ENCODE data around the gene HOXC13.

Gene HOXC13

GRCh38 chr12:53949631-53950436, 11.2 kb downstream of the HOXC13 start:
- H3K36me3 Mint-ChIP-seq = no peaks in the 10 kb centered on the region
- H3K4me1 Mint-ChIP-seq = peaks cover 16% of the 10 kb centered on the region
- H3K4me3 Mint-ChIP-seq = no peak overlapping the region
- H3K27ac Mint-ChIP-seq = no peak overlapping the region
- peaks cover 94% of the 10 kb centered on the region for H3K27me3 Mint-ChIP-seq
- H3K9me3 Mint-ChIP-seq = peaks cover 3% of the 10 kb centered on the region
- no peak for ATAC-seq

- Mint-ChIP-seq H3K4me1 (peaks cover 10% of the 10 kb centered on the region), H3K9me3 (peaks cover 3% of the 10 kb centered on the region), H3K36me3 (no peaks in the 10 kb centered on the region), H3K27ac (no peak overlapping the region), H3K4me3 (no peak overlapping the region), H3K27me3 (peaks cover 94% of the 10 kb centered on the region)
- ATAC-seq = no peak
Measured at GRCh38 chr12:53950437-53950773, 11.8 kb downstream of the HOXC13 start.

- Mint-ChIP-seq H3K9me3 (peaks cover 6% of the 10 kb centered on the region), H3K36me3 (no peaks in the 10 kb centered on the region), H3K27ac (no peak overlapping the region), H3K4me3 (no peak overlapping the region), H3K27me3 (peaks cover 94% of the 10 kb centered on the region), H3K4me1 (peaks cover 15% of the 10 kb centered on the region)
- ATAC-seq = no peak
Measured at GRCh38 chr12:53950789-53951576, 12.4 kb downstream of the HOXC13 start.

- Mint-ChIP-seq H3K9me3 (peaks cover 7% of the 10 kb centered on the region), H3K27me3 (peaks cover 94% of the 10 kb centered on the region), H3K27ac (no peak overlapping the region), H3K4me1 (peaks cover 23% of the 10 kb centered on the region), H3K4me3 (no peak overlapping the region), H3K36me3 (no peaks in the 10 kb centered on the region)
- no peak for ATAC-seq
Measured at GRCh38 chr12:53951577-53952334, 13.1 kb downstream of the HOXC13 start.

- peaks cover 99% of the 10 kb centered on the region for H3K27me3 Mint-ChIP-seq
Measured at GRCh38 chr12:53952335-53952694, 13.7 kb downstream of the HOXC13 start.

GRCh38 chr12:53952871-53953734, 14.5 kb downstream of the HOXC13 start:
- peaks cover 7% of the 10 kb centered on the region for H3K9me3 Mint-ChIP-seq
- peaks cover 100% of the 10 kb centered on the region for H3K27me3 Mint-ChIP-seq
- no peak for ATAC-seq
- H3K27ac Mint-ChIP-seq = no peak overlapping the region
- peaks cover 33% of the 10 kb centered on the region for H3K4me1 Mint-ChIP-seq
- no peaks in the 10 kb centered on the region for H3K36me3 Mint-ChIP-seq
- no peak overlapping the region for H3K4me3 Mint-ChIP-seq

More at GRCh38 chr12:53952335-53952694, 13.7 kb downstream of the HOXC13 start:
- peaks cover 7% of the 10 kb centered on the region for H3K9me3 Mint-ChIP-seq
- no peak overlapping the region for H3K27ac Mint-ChIP-seq
- no peaks in the 10 kb centered on the region for H3K36me3 Mint-ChIP-seq
- peaks cover 28% of the 10 kb centered on the region for H3K4me1 Mint-ChIP-seq
- ATAC-seq = no peak
- no peak overlapping the region for H3K4me3 Mint-ChIP-seq

- no peak overlapping the region for H3K4me3 Mint-ChIP-seq
Measured at GRCh38 chr12:53953831-53954693, 15.4 kb downstream of the HOXC13 start.

GRCh38 chr12:53954694-53955035, 16.0 kb downstream of the HOXC13 start, which contains the start of gene HOXC12:
Gene HOXC12 (plus strand): TSS chr12:53954903. CDS start chr12:53954930, 27 bp downstream.
- peaks cover 37% of the 10 kb centered on the region for H3K4me1 Mint-ChIP-seq
- no peak within 1 kb of the TSS for H3K4me3 Mint-ChIP-seq
- no peak for ATAC-seq
- peaks cover 7% of the 10 kb centered on the region for H3K9me3 Mint-ChIP-seq
- H3K36me3 Mint-ChIP-seq = no peaks in the 10 kb centered on the region
- H3K27ac Mint-ChIP-seq = no peak within 1 kb of the TSS
- peaks cover 100% of the 10 kb centered on the region for H3K27me3 Mint-ChIP-seq

More at GRCh38 chr12:53953831-53954693, 15.4 kb downstream of the HOXC13 start:
- Mint-ChIP-seq H3K27me3 (peaks cover 100% of the 10 kb centered on the region), H3K27ac (no peak overlapping the region), H3K4me1 (peaks cover 36% of the 10 kb centered on the region), H3K36me3 (no peaks in the 10 kb centered on the region), H3K9me3 (peaks cover 7% of the 10 kb centered on the region)
- ATAC-seq = no peak

- Mint-ChIP-seq H3K4me3 (no peak overlapping the region), H3K36me3 (no peaks in the 10 kb centered on the region), H3K4me1 (peaks cover 42% of the 10 kb centered on the region), H3K9me3 (peaks cover 10% of the 10 kb centered on the region), H3K27me3 (peaks cover 100% of the 10 kb centered on the region), H3K27ac (no peak overlapping the region)
- no peak for ATAC-seq
Measured at GRCh38 chr12:53955036-53955775, 16.6 kb downstream of the HOXC13 start.

GRCh38 chr12:53955776-53956250, 17.2 kb downstream of the HOXC13 start:
- H3K4me3 Mint-ChIP-seq = no peak overlapping the region
- no peak overlapping the region for H3K27ac Mint-ChIP-seq
- peaks cover 44% of the 10 kb centered on the region for H3K4me1 Mint-ChIP-seq
- peaks cover 100% of the 10 kb centered on the region for H3K27me3 Mint-ChIP-seq
- H3K36me3 Mint-ChIP-seq = no peaks in the 10 kb centered on the region
- peaks cover 10% of the 10 kb centered on the region for H3K9me3 Mint-ChIP-seq
- ATAC-seq = no peak

- no peak for ATAC-seq
- H3K4me3 Mint-ChIP-seq = peak overlapping the region; percentile 9
- no peak overlapping the region for H3K27ac Mint-ChIP-seq
Measured at GRCh38 chr12:53956251-53956887, 17.7 kb downstream of the HOXC13 start.

GRCh38 chr12:53956914-53957536, 18.4 kb downstream of the HOXC13 start:
- no peak for ATAC-seq
- peaks cover 33% of the 10 kb centered on the region for H3K4me1 Mint-ChIP-seq
- H3K27ac Mint-ChIP-seq = no peak overlapping the region
- peak overlapping the region; percentile 9 for H3K4me3 Mint-ChIP-seq
- peaks cover 10% of the 10 kb centered on the region for H3K9me3 Mint-ChIP-seq
- peaks cover 100% of the 10 kb centered on the region for H3K27me3 Mint-ChIP-seq
- no peaks in the 10 kb centered on the region for H3K36me3 Mint-ChIP-seq

More at GRCh38 chr12:53956251-53956887, 17.7 kb downstream of the HOXC13 start:
- peaks cover 10% of the 10 kb centered on the region for H3K9me3 Mint-ChIP-seq
- H3K4me1 Mint-ChIP-seq = peaks cover 39% of the 10 kb centered on the region
- peaks cover 100% of the 10 kb centered on the region for H3K27me3 Mint-ChIP-seq
- H3K36me3 Mint-ChIP-seq = no peaks in the 10 kb centered on the region
